HG02884 (cell line): Measurements from ENCODE around the gene NCOR1.

Experiments
- ATAC-seq: cut with Tn5 transposase; IDR thresholded peaks from one replicate; pipeline ENCODE4 v1.9.1; 2021; ENCODE audit warnings: mild to moderate bottlenecking, moderate library complexity; ENCODE audit not compliant: unreplicated experiment

NCOR1 gene

GRCh38 chr17:15981646-15982580 is 233.4 kb downstream of the NCOR1 start:
- ATAC-seq: no peak

GRCh38 chr17:15981208-15981607 is 234.1 kb downstream of the NCOR1 start:
- peak; percentile 92 for ATAC-seq
